ENCODE results near the gene CRYGB. TPM values are rescaled to one million over a fixed set of nuclear protein-coding genes. Genes with fewer than 3 reads are reported as not detected.

The CRYGB gene
- total and polyA plus RNA-seq, 2 donors (not counting 3 experiments of a cell fraction or from before 2014, with no cell fraction given), result not detected

GRCh38 chr2:208127090-208127489 lies 18.9 kb downstream of the CRYGB start:
- no TSS peak for BruUV-seq (replicated peaks)
- intact Hi-C loops (cut with micrococcal nuclease) (no loop called here), dilution Hi-C loops (cut with MboI; ENCODE audit: extremely low pct_ligation_motif_present, low sequenced_read_pairs) (no loop called here)
- no peak for DNase-seq (ENCODE audit: low read depth, low spot score)
- Histone ChIP-seq H3K27ac (ENCODE audit: insufficient read depth, low read depth, low read length) (no peak overlapping the region), H3K4me1 (ENCODE audit: control insufficient read depth, extremely low read depth, insufficient read depth, low read length) (no peaks in the 10 kb centered on the region), H2AFZ (ENCODE audit: low read depth, low read length) (no peak overlapping the region), H3K9ac (replicated peaks; ENCODE audit: extremely low read depth, insufficient read depth, low read length) (no peak overlapping the region), H3K79me2 (ENCODE audit: control insufficient read depth, insufficient read depth, low read length) (no peaks in the 10 kb centered on the region), H3K27me3 (ENCODE audit: control insufficient read depth in 2 of 2, insufficient read depth in 2 of 2, low read length in 2 of 2) (peaks cover 9 to 23% of the 10 kb centered on the region in 2 experiments), H3K9me3 (replicated peaks; ENCODE audit: control insufficient read depth, insufficient read depth, low read length) (no peaks in the 10 kb centered on the region), H3K36me3 (ENCODE audit: control insufficient read depth in 2 of 2, extremely low read depth in 1 of 2, insufficient read depth in 2 of 2, low read length in 2 of 2) (no peaks in the 10 kb centered on the region), H3K9me1 (replicated peaks; ENCODE audit: control insufficient read depth, extremely low read depth, insufficient read depth, low read length) (no peaks in the 10 kb centered on the region), H3K4me3 (replicated peaks in 1 of 3; ENCODE audit: insufficient read depth in 1 of 3, low read depth in 1 of 3, low read length in 3 of 3) (no peak overlapping the region), H4K20me1 (replicated peaks; ENCODE audit: control insufficient read depth, extremely low read depth, insufficient read depth, low read length) (no peaks in the 10 kb centered on the region), H3K4me2 (ENCODE audit: insufficient read depth, low read length) (no peak overlapping the region)
- TF ChIP-seq, protein P1, sequence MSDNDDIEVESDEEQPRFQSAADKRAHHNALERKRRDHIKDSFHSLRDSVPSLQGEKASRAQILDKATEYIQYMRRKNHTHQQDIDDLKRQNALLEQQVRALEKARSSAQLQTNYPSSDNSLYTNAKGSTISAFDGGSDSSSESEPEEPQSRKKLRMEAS (IDR thresholded peaks at IDR 0.05; ENCODE audit: insufficient read depth, insufficient read length), result no peak
- TF ChIP-seq MYC (IDR thresholded peaks at IDR 0.05; ENCODE audit: low read depth, low read length), result no peak
- TF ChIP-seq EZH2 (IDR thresholded peaks at IDR 0.05; ENCODE audit: borderline replicate concordance, low read depth, low read length, severe bottlenecking), result no peak
- TF ChIP-seq, protein P2, sequence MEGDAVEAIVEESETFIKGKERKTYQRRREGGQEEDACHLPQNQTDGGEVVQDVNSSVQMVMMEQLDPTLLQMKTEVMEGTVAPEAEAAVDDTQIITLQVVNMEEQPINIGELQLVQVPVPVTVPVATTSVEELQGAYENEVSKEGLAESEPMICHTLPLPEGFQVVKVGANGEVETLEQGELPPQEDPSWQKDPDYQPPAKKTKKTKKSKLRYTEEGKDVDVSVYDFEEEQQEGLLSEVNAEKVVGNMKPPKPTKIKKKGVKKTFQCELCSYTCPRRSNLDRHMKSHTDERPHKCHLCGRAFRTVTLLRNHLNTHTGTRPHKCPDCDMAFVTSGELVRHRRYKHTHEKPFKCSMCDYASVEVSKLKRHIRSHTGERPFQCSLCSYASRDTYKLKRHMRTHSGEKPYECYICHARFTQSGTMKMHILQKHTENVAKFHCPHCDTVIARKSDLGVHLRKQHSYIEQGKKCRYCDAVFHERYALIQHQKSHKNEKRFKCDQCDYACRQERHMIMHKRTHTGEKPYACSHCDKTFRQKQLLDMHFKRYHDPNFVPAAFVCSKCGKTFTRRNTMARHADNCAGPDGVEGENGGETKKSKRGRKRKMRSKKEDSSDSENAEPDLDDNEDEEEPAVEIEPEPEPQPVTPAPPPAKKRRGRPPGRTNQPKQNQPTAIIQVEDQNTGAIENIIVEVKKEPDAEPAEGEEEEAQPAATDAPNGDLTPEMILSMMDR (IDR thresholded peaks at IDR 0.05; ENCODE audit: extremely low read depth in 1 of 2, insufficient read depth in 1 of 2, low read depth in 1 of 2, low read length in 2 of 2), result no peak
- TF ChIP-seq GATA2 (IDR thresholded peaks at IDR 0.05; ENCODE audit: insufficient read depth, insufficient read length, low read depth, low read length), result no peak
- no peak for TF ChIP-seq POLR2AphosphoS5 (IDR thresholded peaks at IDR 0.05; ENCODE audit: insufficient read depth, low read depth, low read length)
- no peak for TF ChIP-seq POLR2A (IDR thresholded peaks at IDR 0.05; ENCODE audit: low read depth, low read length)
- TF ChIP-seq JUN (IDR thresholded peaks at IDR 0.05; ENCODE audit: borderline replicate concordance, insufficient read depth, insufficient read length, low read depth), result no peak
- no peak for TF ChIP-seq FOS (IDR thresholded peaks at IDR 0.05; ENCODE audit: borderline replicate concordance, insufficient read depth, low read length)
- no peak for FAIRE-seq
- CTCF ChIA-PET, result no interaction called here
- POLR2A ChIA-PET, result no interaction called here

Data from endothelial cell of umbilical vein (primary cell).